SIG-M5 (cell line): Measurements from ENCODE around the gene PHF2.
A peak's percentile ranks its signal among the peaks of the same experiment; 100 is the strongest.

Experiments used
- DNase-seq: peaks from one replicate; lab custom pipeline; 2025; lab: John Stamatoyannopoulos, UW

PHF2 gene

DNA sequence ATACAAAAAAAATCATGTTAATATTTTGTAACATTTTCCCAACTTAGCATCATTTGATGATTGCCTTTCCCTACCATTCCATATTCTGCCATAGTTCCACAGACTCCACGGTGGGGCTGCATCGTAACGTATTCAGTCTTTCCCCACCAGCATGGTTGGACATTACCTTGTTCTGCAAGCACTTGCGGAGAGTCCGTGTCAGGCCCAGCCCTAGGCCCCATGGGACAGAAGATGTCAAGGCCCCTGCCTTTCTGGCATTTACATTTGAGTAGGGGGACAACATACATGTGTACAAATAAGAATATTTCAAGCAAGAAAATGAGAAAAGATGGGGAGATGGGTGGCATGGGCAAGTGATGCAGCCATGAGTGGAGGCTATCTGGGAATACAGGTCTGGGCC is 8.2 kb upstream of the PHF2 start:
- no peak for DNase-seq

DNA sequence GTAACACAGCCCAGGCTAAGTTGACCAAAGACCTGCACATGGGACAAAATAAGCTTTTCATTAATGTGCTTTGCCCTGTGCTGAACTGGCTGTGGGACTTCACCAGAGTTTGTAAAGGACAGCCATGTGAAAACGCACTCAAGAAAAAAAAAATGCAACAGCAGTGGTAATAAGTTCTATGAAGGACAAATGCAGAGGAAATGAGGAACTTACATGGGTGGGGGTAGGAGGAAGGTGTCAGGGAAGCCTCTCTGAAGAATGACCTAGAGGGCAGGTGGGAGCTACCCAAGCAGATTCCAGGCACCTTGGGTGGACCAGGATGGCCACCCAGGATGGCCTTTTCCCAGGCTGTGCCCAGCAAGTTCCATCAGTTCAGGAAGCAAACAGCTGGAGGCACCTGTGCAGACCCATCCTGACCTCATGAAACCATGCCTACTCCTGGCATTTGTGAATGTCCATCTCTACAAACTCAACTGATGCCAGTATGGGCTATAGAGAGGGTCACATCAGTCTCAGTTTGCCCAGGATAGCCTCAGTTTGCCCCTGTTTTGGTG is 6.7 kb upstream of the PHF2 start:
- DNase-seq: no peak

DNA sequence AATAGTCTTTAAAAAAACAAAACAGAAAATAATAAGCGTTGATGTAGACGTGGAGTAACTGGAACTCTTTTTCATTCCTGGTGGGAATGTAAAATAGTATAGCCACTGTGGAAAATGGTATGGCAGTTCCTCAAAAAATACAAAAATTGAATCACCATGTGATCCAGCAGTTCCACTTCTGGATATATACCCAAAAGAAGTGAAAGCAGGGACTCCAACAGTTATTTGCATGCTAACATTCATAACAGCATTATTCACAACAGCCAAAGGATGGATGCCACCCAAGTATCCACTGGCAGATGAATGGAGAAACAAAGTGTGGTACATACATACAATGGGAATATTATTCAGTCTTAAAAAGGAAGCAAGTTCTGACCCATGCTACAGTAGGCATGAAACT is 4.2 kb upstream of the PHF2 start:
- no peak for DNase-seq

DNA sequence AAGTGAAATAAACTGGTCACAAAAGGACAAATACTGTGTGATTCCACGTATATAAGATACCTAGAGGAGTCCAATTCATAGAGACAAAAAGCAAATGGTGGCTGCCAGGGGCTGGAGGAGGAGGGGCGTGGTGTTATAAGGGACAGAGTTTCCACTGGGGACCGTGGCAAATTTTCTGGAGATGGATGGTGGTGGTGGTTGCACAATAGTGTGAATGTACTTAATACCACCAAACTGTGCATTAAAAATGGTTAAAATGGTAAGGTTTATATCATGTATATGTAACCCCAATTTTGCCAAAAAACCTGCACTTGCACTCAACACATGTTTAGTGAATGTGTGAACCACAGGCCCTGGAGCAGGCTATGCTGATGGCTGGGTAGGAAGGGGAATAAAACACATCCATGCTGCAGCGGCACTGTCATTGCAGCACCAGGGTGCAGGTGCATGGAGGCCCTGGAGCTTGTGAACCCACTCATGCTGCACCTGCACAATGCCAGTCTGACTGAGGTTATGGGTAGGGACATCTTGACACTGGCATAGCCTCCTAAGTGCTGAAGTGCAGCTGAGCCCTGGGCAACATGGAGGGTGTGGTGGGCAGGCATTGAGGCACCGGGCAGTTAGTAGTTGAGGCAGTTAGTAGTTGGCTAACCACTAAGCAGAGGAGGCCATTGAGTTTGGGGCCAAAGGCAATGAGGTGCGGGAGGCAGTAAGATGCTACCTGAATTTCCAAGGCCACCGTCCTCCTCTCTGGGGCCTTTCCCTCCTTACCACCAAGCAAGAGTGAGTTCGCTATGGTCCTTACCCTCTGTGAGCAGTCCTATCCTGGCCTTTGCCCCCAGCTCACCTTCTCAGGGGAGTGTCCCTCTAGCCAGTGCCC is 3.5 kb upstream of the PHF2 start:
- no peak for DNase-seq

DNA sequence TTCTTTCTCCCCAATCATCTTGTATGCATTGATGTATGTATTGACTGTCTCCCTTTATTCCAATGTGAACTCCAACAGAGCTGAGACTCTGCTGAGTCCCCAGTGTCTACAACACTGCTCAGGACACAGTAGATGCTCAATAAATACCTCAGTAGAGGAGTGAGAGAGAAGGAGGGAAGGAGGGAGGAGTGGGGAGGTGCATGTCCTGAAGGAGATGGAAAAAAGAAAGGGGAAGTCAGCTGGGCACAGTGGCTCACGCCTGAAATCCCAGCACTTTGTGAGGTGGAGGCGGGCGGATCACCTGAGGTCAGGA is 2.9 kb upstream of the PHF2 start:
- no peak for DNase-seq

DNA sequence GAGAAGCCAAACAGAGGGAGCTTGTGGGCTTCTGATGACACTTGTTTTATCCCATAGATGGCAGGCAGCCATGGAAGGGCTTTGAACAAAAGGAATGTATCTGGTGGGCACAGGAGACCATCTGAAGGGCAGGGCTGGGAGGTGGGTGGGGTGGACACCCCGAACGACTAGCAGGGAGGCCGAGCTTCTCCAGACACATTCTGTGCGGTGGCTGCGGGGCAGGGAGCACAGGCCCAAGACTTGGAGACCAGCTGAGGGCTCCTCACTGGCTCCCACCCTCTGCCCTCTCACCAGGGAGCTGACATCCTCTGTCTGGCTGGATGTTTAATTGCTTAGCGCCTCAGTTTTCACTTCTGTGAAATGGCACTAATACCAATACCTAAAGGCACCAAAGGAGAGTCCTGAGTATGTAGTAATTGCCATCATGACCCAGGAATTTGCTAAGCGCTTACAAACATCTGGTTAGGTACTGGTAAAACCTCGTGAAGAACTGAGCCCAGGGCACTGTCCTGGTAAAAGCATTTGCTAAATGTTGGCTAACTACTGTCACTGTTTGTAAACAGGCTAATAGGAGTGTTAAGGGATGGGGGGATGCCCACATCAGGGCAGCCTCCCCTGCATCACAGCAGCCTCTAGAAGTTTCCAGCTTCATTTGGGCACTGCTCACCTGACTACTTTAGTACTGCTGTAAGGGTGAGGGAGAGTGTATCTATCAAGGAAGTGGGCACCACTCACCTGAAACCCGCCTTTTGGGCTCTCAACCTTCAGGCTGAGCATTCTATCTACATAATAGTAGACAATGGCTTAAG is 2.1 kb upstream of the PHF2 start:
- no peak for DNase-seq

DNA sequence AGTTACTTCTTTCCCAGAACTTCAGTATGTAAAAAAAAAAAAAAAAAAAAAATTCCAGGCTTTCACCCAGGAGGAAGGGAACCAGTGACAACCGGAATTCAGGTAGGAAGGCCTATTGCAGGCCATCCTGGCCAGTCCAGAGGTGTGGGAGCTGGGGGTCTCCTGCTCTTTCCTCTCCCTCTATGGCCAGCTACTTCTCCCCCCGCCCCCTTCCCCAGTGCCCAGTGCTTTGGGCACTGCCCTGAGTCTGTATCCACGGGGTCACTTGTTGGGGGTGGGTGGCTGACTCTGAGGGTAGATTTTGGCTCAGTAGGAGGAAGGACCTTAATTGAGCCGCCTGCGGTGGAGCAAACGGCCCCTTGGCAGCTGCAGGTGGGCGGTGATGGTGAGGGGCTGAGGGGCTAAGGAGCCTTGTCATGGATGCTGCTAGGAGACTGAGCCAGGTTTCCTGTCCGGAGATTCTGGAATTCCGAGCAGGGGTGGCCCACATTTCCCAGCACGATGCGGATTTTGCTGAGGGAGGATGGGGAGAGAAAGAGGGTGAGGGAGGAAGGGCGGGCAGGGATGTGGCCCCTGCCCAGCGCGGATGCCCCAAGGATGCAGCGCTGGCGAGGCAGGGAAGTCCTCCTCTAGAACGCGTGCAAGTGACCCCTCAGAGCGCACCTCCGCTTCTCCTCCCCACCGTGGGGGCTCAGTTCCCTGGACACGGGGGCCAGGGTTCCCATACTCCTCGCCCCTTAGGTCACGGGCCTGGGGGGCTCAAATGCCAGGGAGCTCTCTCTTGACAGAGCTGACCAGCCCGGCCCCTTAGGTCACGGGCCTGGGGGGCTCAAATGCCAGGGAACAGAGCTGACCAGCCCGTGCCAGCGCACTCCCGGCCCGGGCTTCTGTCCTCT is 1.2 kb upstream of the PHF2 start:
- DNase-seq: no peak

DNA sequence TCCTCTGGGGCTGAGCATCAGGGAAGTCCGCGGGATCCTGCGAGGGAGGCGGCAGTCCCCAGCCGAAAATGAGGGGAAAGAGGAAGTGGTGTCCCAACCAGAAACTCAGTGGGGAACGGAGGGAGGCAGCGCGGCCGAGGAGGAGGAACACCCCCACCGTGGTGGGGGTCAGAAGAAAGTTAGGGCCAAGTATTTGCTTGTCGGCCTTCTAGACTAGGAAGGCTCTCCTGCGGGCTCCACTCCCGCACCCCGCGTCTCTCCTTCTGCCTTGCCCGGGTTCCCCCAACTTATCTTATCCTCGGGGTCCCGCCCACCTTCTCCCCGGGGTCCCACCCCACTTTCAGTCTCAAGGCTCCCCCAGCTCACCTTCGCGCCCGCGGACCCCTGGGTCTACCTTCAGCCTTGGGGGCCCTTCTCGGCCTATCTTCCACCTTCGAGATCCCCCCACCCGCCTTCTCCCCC is 557 bp upstream of the PHF2 start:
- peak; percentile 2 for DNase-seq

DNA sequence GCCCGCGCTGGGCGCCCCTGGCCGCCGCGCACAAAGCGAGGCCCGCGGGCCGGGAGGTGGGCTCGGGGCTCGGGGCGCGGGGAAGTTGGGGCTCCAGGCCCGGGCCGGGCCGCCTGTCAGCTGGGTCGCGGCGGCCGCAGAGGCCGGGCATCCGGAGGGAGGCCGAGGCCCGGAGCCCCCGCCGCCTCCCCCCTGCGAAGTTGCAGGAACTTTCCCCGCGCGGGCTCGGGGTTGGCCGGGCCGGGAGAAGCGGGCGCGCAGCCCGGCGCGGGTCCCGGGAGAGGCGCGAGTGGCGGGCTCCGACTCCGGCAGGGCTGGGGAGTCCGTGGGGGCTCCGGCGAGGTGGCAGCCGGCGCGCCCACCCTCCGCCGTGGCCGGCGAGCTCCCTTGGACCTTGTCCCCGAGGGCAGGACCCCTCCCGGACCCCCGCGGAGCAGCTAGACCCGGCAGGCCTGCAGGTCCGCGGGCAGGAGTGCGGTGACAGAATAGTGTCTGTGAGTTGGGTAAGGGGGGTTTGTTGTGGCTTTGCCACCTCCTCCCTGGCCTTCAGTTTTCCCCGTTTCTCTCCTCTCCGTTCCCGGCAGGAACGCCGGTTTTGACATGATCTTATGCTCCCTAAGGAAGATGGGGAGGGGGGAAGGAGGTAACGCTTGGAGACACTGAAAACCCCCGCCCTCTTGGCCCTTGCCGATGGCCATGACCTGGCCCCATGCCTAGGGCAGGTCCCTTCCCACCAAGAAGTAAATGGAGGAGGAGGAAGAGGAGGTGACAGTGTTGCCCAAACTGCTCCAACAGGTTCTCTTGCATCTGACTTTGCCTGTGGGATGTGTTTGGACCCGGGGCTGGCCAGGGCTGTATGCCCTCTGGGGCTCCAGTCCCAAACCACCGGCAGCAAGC is 942 bp downstream of the PHF2 start:
- no peak for DNase-seq

DNA sequence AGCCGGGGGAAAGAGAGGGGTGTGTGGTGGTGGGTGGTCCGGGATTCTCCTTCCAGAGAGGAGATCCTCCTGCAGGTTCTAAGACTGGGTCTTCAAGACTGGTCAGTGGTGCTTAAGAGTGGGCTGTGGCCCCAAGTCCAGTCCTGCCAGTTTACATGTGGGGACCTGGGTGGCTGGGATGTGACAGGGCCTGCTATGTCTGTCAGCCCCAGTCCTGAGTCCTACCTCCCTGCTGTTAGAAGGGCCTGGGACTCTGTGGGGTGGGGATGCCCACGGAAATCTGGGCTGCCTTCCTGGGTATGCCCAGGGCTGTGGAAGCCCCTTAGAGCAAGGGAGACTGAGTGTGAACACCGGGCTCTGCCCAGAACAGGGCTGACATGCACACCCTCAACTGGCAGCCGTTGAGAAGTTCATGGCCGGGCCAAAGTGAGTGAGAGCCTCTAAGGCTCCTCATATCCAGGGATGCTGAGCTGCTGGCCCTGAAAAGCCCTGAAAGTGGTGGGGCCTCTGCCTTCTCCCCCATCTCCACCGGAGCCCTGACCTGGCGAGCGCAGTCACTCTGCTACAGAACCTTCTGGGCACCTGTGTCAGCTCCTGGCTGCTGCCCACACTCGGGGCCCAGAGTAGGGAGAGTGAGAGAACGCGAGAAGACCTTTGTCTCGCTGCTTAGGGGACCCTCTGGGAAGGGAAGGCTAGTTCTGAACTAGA is 1.7 kb downstream of the PHF2 start:
- no peak for DNase-seq

DNA sequence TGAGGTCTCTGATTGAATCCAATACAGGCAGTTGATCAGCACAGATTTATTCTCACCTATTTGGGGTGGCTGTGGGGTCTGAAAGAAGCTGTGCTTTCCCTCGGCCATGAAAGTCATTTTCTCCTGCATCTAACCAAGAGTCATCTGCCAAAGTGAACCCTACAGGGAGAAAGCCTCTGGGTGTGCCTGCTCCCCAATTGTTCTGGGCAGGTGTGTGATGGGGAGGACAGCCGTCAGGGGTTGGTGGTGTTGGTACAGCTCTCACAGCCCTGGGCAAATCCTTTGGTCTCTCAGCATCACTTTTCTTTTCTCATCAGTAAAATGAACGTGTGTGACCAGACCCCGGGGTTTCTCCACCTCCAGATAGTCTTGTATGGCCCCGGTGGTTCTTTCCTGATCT is 2.5 kb downstream of the PHF2 start:
- no peak for DNase-seq

DNA sequence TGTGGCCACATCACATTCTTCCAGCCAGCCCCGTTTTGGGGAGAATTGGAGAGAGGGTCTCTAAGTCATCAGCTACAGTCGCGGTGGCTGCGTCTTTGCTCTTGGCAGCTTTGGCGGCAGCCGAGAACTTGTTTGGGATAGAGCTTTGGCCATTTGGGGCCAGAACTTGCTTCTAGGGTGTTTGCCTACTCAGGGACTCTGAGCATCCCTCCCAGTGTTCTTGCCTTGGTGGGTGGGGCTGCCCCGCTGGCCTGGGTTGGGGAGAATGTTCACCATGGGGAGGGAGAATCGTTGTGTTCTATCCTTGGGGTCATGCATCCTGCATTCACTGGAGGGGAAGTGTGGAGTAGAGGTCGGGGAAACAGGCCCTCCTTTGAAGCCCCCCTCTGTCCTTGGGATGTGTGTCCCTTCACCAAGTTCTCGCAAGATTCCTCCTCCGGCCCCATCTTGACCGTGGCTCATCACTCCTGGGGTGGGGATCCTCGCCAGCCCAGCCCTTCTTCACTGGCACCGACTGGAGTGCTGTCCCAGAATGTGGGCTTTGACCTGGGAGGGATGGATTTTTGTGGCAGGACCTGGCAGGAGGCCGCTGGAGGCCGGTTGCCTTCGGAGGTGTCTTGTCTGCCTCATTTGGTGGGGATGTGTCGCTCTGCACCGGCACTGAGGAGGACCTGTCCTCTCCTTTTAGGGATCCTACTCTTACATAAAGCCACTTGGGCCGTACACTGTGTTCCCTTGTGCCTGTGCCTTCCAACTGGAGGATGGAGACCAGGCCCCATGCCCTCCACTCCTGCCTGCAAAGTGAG is 3.5 kb downstream of the PHF2 start:
- DNase-seq: no peak

DNA sequence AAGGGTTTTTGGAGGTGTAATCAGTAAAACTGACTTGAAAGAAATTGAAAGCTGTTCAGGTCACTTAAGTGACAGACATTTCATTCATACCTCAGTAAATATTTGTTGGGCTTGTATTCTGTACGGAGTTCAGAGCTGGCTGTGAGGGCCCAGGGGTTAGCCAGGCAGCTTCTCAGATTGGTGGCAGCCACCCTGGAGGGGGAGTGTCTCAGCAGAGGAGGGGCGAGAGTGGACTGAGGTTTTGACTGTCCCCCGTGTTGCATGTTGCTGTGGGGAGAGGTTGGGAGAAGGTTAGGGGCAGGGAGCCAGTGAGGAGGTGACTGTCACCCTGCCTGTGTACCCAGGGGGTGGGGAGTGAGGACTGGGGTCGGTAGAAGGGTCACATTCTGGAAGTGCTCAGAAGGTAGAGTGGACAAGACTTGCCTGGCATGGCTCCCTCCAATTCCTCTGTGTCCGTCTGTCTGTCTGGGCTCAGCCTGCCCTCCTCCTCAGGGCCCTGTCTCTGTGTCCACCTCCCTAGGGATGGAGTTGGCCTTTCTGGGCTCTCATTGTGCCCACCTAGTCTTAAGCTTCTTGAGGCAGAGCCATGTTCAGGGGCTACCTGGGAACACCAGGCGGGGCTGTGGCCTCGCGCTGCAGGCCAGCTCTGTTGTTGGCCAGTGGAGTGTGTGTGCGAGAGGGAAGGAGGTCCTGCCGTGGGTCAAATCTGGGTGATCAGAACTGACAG is 4.4 kb downstream of the PHF2 start:
- no peak for DNase-seq

DNA sequence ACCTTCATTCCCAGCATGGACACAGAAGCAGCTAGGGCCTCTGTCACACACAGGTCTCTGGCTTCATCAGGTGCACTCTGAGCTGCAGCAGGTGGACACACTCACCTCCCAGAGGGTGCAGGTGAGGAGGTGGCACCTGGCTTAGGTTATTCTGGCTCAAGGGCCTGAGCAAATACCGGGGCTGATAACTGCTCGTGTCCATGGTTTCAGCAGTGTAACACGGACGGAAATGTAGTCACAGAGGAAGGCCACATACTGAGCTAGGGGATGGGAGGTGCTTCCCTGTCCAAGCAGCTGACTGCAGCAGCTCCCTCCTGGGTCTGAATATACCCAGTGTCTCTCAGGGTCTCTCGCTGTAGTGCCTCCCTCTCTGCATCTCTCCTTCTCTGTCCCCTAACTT is 5.7 kb downstream of the PHF2 start:
- no peak for DNase-seq

DNA sequence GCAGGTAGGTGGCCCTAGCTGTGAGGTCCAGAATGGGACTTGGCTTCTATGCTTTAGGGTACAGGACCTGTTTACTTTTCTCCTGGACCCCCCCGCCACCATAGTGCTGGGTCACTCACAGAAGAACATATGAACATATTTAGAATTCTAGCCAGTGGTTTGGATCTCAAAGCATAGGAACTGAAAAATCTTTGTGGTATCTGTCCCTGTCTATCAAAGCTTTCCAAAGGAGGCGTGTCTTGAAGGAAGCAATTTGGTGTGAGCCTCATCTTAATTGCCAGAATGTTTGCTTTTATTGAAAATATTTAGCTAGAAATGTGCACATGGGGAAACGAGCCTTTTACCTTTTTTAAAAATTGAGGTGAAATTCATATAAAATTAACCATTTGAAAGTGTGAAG is 6.2 kb downstream of the PHF2 start:
- no peak for DNase-seq

DNA sequence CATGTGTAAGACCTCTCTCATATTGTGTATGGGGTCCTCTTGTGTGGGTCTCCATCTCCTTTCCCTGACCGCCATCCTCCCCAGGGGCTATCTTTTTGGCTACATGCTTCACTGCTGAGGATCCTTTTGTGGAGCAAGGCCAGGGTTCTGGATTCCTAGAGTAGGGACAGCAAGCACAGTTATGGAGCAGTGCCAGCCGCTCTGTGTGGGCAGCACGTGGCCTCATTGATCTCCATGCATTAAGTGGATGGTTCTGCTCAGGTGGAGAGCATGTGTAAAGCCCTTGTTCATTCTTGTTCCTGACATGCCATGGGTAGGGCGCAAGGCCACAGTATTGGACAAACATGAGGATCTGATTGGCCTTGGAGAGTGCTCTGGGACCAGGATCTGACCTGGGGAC is 8.9 kb downstream of the PHF2 start:
- DNase-seq: no peak

DNA sequence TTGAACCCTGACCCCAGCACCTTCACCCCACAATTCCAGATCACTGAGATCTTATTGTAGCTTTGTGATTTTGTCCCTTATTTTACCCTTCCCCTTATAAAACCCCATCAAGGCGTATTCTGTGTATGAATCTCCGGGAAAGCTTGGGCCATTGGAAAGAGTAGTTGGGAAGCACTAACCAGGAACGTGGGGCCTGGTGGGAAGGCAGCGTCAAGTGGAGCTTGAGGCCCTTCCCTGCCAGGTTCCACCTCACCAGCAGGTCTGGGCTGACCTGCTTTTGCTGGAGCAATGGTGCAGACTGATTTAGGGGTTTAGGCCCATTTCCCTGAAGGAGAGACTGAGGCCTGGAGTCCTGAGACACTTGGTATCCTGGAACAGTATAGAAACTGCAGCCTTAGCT is 9.3 kb downstream of the PHF2 start:
- no peak for DNase-seq

DNA sequence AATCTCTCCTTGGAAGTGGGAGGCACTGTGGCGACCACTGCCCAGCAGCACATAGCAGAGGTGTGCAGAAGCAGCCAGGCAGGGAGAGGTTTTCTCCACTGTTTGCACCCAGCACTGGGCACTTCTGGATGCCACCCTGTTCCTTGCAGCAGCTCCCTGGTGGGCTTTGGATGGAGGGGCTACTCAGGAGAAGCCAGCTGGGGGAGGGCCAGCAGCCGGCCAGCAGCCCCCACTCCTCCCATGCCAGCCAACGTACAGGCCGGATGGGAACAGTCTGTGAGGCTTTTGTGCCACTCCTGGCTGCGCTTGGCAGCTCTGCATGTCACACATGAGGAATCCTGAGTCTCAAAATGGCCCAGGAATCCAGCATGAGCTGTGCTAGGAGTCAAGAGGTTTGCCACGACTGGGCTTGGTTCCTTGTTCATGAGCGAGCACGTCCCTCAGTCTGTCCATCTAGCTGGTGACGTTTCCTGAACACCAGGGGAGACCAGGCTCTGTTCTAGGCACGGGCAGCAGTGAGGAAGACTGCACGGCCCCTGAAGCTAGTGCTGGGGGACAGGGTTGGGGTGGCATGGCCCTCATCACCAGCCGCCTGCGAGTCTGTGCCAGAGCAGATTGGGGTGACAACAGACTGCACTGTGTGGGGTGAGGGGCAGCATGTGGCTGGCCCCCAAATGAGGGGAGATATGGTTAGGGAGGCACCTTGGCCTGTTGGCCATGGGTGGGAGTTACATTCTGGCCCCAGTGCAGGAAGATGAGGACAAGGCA is 10.1 kb downstream of the PHF2 start:
- DNase-seq: no peak
